ENCODE data around the gene PHACTR2.
"Not testable (repeated sequence)": the region's sequence is repeated elsewhere in the genome, so short reads cannot be mapped to it uniquely, and the experiment has no call there.

The PHACTR2 gene

DNA sequence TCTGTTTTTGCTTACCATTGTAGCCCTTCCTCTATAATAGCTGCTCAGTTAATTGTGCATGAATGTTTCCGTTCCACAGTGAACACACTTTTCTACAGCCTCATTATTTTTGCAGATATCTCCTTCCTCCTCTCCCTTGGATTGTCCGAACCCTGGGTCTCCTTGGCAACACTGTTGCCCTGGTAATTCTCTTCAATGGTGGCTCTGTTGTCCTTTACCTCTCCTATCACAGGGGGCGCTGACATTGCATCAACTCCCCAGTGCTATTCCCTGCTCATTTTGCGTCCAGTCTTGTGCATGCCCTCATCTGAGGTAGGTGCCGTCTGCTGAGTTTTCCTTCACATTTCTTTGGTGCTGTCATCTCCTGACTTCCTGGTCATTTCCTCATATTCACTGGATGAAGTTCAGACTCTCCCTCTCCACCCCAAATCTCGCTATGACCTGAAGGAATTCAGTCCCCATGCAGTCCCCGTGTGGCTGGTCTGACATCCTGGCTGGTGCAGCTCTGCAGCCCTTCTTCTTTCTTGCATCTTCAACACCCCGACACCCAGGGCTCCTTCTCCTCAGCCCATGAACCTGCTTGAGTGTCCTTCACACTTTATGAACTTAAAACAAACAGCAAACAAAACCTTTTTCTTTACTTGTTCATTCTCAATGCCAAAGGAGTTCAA is 21.1 kb downstream of the PHACTR2 start:
- no peak for DNase-seq (ENCODE audit: low read depth)

GRCh38 chr6:143699430-143699825 is 21.7 kb downstream of the PHACTR2 start:
- no peak for DNase-seq (ENCODE audit: low read depth)

DNA sequence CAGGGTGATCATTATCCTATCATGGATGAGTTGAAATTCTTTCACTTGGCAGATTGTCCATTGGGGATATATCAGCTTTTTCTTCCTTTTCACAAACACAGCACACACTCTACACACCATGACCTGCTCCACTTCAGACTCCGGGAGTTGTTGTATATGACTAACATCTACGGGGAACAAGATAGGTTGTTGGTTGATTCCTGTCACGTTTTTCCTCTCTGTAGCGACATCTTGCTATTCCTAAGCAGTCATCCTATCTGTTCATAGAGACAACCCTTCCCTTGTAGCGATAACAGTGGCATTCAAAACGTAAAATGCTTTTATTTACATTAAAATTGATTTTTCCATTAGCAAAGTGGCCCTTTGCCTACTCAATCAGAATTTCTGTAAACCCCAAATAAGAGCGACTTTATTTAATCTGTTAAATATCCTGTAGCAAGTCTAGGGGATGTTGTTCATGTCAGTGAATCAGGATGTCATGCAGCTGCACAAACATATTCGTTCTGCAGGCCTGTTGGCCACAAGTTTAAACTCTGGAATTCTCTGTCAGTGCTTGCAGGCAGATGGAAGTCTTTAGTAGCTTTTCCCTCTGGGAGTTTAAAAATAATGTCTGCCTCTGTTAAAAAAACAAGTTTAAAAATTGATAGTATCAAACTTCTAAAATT is 23.1 kb downstream of the PHACTR2 start:
- no peak for DNase-seq (ENCODE audit: low read depth)

- DNase-seq (ENCODE audit: low read depth) = no peak
Observed at GRCh38 chr6:143701349-143702234, 23.8 kb downstream of the PHACTR2 start.

DNA sequence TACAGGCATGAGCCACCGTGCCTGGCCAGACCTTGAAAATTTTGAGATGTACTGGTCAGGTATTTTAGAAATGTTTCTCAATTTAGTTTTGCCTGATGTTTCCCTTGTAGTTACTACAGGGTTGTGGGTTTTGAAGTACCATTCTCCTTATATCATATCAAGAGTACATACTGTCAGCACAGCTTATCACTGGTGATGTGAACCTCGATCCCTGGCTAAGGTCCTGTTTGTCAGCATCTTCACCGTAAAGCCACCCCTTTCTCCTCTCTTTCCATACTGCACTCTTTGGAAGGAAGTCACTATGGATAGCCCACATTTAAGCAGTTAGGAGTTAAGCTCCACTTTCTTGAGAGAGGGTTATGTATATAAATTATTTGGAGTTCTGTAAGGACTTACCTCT is 27.8 kb downstream of the PHACTR2 start:
- DNase-seq (ENCODE audit: low read depth) = no peak

DNA sequence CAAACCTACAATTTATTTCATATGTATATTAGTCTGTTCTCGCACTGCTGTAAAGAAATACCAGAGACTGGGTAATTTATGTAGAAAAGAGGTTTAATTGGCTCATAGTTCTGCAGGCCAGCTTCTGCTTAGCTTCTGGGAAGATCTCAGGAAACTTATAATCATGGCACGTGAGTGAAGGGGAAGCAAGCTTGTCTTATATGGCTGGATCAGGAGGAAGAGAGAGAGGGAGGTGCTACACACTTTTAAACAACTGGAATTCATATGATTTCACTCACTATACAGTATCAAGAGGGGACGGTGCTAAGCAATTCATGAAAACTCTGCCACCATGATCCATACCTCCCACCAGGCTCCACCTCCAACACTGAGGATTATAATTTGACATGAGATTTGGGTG is 29.9 kb downstream of the PHACTR2 start:
- no peak for DNase-seq (ENCODE audit: low read depth)

- DNase-seq (ENCODE audit: low read depth) = no peak
Observed at GRCh38 chr6:143708889-143709288, 31.1 kb downstream of the PHACTR2 start.

DNA sequence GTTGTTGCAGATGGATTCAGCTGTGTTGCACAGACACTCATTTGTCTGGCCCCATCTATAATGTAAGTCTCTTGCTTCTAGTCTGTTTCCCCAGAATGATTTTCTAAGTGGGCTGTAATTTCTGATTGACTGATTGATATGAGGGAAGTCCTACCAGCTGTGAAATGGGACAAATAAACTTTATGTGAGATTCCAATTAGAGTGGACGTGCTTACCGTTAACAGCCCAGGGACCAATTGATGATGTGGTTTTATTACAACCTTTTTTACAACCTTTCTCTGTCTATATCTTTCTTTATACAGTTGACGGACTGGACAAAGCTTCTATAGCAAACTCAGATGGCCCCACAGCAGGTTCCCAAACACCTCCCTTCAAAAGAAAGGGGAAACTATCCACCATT is 33.9 kb downstream of the PHACTR2 start:
- no peak for DNase-seq (ENCODE audit: low read depth)

GRCh38 chr6:143718472-143718871 is 40.7 kb downstream of the PHACTR2 start:
- no peak for DNase-seq (ENCODE audit: low read depth)

DNA sequence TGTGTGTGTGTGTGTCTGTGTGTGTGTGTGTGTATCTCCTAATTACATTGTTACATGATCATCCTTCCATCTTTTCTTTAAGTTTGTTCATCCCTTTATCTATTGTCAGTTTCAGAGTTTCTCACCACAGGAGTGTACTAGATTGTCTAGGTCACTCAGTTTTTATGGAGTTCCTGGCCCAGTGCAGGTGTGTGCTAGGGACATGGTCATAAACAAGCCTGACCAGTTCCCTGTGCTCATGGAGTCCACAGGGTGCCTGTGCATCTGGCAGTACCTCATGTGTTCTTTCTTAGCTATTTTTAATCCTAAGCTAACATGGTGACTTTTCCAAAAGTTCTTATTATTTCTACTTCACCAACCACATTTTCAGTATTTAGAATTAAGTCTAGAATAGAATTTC is 43.9 kb downstream of the PHACTR2 start:
- DNase-seq (ENCODE audit: low read depth) = no peak

- DNase-seq (ENCODE audit: low read depth) = no peak
Observed at GRCh38 chr6:143724876-143725275, 47.1 kb downstream of the PHACTR2 start.

- no peak for DNase-seq (ENCODE audit: low read depth)
Observed at GRCh38 chr6:143726015-143726647, 48.4 kb downstream of the PHACTR2 start.

DNA sequence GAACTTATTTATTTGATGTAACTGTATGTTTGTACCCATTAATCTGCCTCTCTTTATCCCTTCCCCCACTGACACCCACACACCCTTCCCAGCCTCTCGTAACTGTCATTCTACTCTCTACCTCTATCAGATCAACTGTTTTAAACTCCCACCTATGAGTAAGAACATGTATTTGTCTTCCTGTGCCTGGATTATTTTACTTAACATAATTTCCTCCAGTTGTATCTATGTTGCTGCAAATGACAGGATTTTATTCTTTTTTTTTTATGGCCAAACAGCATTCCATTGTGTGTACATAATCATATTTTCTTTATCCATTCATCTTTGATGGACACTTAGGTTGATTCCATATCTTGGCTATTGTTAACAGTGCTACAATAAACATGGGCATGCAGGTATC is 49.3 kb downstream of the PHACTR2 start:
- DNase-seq (ENCODE audit: low read depth) = no peak

DNA sequence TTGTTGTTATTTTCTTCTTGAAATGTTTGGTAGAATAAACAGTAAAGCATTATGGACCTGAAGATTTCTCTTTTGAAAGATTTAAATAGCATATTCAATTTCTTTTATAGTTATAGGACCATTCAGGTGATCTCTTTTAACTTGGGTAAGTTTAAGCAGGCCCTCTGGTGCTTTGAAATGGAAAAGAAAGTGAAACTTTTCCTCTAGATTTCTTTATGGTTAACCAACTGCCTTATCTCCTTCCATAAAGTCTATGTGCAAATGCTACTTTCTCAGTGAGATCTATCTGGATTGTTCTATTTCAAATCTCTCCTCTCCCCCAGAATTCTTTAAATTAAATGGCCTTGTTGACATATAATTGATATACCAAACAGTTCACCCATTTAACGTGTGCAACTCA is 54.0 kb downstream of the PHACTR2 start:
- DNase-seq (ENCODE audit: low read depth) = no peak

DNA sequence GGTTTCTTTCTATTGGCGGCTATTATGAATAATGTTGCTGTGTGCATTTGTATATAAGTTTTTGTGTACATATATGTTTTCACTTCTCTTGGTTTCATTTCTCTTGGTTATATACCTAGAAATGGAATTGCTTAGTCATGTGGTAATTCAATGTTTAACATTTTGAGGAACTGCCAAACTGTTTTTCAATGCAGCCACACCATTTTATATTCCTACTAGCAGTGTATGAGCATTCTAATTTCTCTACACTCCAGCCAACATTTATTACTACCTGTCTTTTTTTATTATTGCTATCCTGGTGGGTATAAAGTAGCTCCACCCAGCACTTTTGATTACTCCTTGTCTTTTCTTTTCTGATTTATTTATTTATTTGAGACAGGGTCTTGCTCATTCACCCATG is 54.8 kb downstream of the PHACTR2 start:
- DNase-seq (ENCODE audit: low read depth) = no peak

DNA sequence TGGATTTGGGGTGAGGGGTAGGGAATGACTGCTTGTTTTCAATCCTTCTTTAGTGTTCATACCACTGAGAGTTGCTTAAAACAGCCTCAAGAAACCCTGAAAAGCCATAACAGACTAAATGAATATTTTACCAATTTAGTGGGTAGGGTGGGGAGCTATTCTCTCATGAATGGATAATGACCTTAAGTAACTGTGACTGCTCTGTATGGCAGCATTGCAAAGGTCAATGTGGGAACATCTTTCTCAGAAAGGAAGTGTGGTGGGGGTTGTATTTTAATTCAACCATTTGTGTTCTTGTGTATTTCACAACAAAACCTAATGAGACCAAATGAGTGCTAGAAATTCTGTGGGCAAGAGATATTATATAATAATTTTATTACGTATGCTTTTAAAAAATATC is 55.7 kb downstream of the PHACTR2 start:
- DNase-seq (ENCODE audit: low read depth) = no peak

DNA sequence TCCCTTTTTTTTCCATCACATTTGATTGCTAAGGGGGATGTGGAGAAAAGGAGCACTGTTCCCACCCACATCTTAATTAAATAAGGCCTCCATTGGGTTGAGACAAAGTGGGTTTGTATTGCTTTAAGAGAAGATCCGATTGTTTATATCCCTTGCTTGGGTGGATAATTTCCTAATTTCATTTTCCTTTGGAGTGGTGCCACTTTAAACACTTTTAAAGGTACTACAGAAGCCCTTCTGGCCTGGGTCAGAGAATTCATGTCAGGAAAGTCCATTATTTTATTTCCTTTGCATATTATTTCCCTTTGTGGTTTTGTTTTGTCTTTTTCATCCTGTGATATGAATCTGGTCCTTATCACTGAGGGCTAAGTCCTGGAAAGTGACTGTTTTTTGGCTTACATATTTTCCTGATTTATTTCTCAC is 56.9 kb downstream of the PHACTR2 start:
- DNase-seq (ENCODE audit: low read depth) = no peak

GRCh38 chr6:143738072-143738690 is 60.4 kb downstream of the PHACTR2 start:
- DNase-seq (ENCODE audit: low read depth) = not testable (repeated sequence)

DNA sequence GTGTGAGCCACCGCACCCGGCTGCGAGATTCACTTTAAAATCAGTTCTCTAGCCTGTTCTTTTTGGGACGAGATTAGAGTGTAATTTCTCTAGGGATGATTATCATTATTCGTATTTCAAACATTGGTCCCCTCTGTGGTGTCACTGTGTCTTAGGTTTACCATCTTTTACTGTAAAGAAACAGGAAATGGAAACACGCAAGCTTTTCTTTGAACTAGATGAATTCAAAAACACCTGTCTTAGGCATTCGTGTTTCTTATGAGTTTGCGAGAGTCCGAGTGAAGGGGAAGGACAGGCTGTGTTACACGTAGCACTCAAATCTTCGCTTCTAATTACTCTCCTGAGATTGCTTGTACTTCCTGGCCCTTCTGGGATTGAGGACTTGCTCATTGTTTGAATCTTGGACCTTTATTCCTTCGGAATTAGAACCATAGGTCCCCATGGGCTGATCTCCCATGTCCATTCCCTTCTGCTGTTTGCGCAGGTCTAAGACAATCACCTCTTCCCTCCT is 61.6 kb downstream of the PHACTR2 start:
- DNase-seq (ENCODE audit: low read depth) = no peak

DNA sequence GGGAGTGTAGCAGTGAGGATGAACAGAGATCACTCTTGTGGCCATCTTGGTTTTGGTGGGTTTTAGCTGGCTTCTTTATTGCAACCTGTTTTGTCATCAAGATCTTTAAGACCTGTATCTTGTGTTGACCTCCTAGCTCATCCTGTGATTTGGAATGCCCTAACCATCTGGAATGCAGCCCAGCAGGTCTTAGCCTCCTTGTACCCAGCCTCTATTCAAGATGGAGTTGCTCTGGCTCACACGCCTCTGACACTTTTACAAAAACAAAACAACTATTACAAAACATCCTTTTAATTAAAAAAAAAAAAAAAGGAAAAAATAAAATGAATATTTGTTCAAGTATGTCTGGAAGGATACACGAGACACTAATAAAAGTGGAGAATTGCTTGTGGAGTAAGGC is 62.4 kb downstream of the PHACTR2 start:
- no peak for DNase-seq (ENCODE audit: low read depth)

DNA sequence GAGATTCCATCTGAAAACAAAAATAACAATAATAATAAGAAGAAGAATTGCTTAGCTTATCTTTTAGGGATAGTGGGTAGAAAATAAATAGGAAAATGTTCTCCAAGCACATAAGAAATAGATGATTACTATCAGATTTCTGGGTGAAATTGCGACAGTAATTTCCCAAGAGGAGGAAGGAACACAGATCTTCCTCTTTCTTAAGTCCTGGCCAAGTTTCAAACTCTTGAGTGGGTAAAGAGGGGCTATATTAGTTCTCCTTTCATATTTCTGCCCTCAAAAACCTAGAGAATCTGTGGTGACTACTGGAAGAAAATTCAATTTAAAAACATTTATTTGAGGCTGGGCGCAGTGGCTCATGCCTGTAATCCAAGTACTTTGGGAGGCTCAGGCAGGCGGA is 63.7 kb downstream of the PHACTR2 start:
- no peak for DNase-seq (ENCODE audit: low read depth)
